H9 (cell line): ENCODE data around the gene NEB. TPM values are rescaled to one million over a fixed set of nuclear protein-coding genes. Genes with fewer than 3 reads are reported as not detected.

Experiments used
- DNase-seq: peaks from one replicate; pipeline ENCODE4 v3.0.0-alpha.2; 2017
- H2AFZ ChIP-seq: one replicate; pipeline ENCODE4 v1.6.1; 2013; ENCODE audit warnings: mild to moderate bottlenecking, low read length, control low read depth, moderate library complexity
- H2AK5ac ChIP-seq: 2 replicates; pipeline ENCODE4 v1.6.1; 2013; ENCODE audit warnings: low read length, control low read depth, mixed read lengths; ENCODE audit not compliant: insufficient read length
- H2BK120ac ChIP-seq: one replicate; pipeline ENCODE4 v1.6.1; 2013; ENCODE audit warnings: low read depth, mild to moderate bottlenecking, low read length, control low read depth, inconsistent platforms; ENCODE audit not compliant: poor library complexity, severe bottlenecking
- H2BK12ac ChIP-seq: 2 replicates; pipeline ENCODE4 v1.6.1; 2013; ENCODE audit warnings: low read length, control low read depth, mixed read lengths, low read depth; ENCODE audit not compliant: insufficient read length
- H2BK15ac ChIP-seq: 2 replicates; pipeline ENCODE4 v1.6.1; 2013; ENCODE audit warnings: low read depth, low read length, control low read depth
- H2BK20ac ChIP-seq: one replicate; pipeline ENCODE4 v1.6.1; 2013; ENCODE audit warnings: low read depth, mild to moderate bottlenecking, low read length, control low read depth, inconsistent platforms; ENCODE audit not compliant: poor library complexity, severe bottlenecking
- H2BK5ac ChIP-seq: 2 replicates; pipeline ENCODE4 v1.6.1; 2013; ENCODE audit warnings: low read length, control low read depth, mixed read lengths; ENCODE audit not compliant: insufficient read length
- H3K14ac ChIP-seq: 2 replicates; pipeline ENCODE4 v1.6.1; 2013; ENCODE audit warnings: low read length, control low read depth; ENCODE audit not compliant: insufficient read depth
- H3K18ac ChIP-seq: 2 replicates; pipeline ENCODE4 v1.6.1; 2013; ENCODE audit warnings: low read depth, mild to moderate bottlenecking, mixed read lengths, low read length, control low read depth; ENCODE audit not compliant: insufficient read length
- H3K23ac ChIP-seq: 2 replicates; pipeline ENCODE4 v1.6.1; 2013; ENCODE audit warnings: low read length, control low read depth, mixed read lengths, low read depth; ENCODE audit not compliant: insufficient read length
- H3K23me2 ChIP-seq: 2 replicates; pipeline ENCODE4 v1.6.1; 2013; ENCODE audit warnings: low read depth, mild to moderate bottlenecking, mixed read lengths, low read length, control low read depth; ENCODE audit not compliant: insufficient read length, poor library complexity, severe bottlenecking
- H3K27ac ChIP-seq: 2 replicates; pipeline ENCODE4 v1.5.1; 2013; ENCODE audit warnings: low read length, control low read depth, mixed read lengths, low read depth; ENCODE audit not compliant: insufficient read length
- H3K27me3 ChIP-seq: 2 replicates; pipeline ENCODE4 v1.6.1; 2013; ENCODE audit warnings: low read length, control low read depth, inconsistent platforms; ENCODE audit not compliant: insufficient read depth
- H3K4ac ChIP-seq: 2 replicates; pipeline ENCODE4 v1.6.1; 2013; ENCODE audit warnings: low read depth, mild to moderate bottlenecking, control low read depth, inconsistent platforms, low read length, moderate library complexity
- H3K4me1 ChIP-seq: 2 replicates; pipeline ENCODE4 v1.6.1; 2013; ENCODE audit warnings: low read length, control low read depth, inconsistent platforms; ENCODE audit not compliant: insufficient read depth
- H3K4me2 ChIP-seq: 2 replicates; pipeline ENCODE4 v1.6.1; 2013; ENCODE audit warnings: low read length, control low read depth, mixed read lengths; ENCODE audit not compliant: insufficient read length, insufficient read depth
- H3K56ac ChIP-seq: 2 replicates; pipeline ENCODE4 v1.6.1; 2013; ENCODE audit warnings: low read depth, mild to moderate bottlenecking, mixed read lengths, low read length, control low read depth; ENCODE audit not compliant: insufficient read length
- H3K79me1 ChIP-seq: 2 replicates; pipeline ENCODE4 v1.6.1; 2013; ENCODE audit warnings: low read depth, mild to moderate bottlenecking, moderate library complexity, low read length, control low read depth, inconsistent platforms; ENCODE audit not compliant: insufficient read depth, poor library complexity, severe bottlenecking
- H3K79me2 ChIP-seq: 2 replicates; pipeline ENCODE4 v1.6.1; 2013; ENCODE audit warnings: low read length, control low read depth, inconsistent platforms; ENCODE audit not compliant: insufficient read depth
- H3K9ac ChIP-seq: 2 replicates; pipeline ENCODE4 v1.6.1; 2013; ENCODE audit warnings: low read length, control low read depth, mixed read lengths; ENCODE audit not compliant: insufficient read length; ENCODE audit errors: extremely low read depth
- H3K9me3 ChIP-seq: one replicate; pipeline ENCODE4 v1.6.1; 2013; ENCODE audit warnings: low read depth, low read length, inconsistent platforms; ENCODE audit not compliant: control insufficient read depth
- H3T11ph ChIP-seq: one replicate; pipeline ENCODE4 v1.6.1; 2013; ENCODE audit warnings: mild to moderate bottlenecking, low read length, control low read depth, inconsistent platforms
- H4K20me1 ChIP-seq: one replicate; pipeline ENCODE4 v1.6.1; 2013; ENCODE audit not compliant: control insufficient read depth, insufficient read length, insufficient read depth
- H4K5ac ChIP-seq: 2 replicates; pipeline ENCODE4 v1.6.1; 2013; ENCODE audit warnings: low read depth, mild to moderate bottlenecking, mixed read lengths, low read length, control low read depth; ENCODE audit not compliant: insufficient read length
- H4K8ac ChIP-seq: replicated peaks from 2 replicates; pipeline ENCODE4 v1.6.1; 2013; ENCODE audit warnings: low read length, control low read depth, mixed read lengths, low read depth; ENCODE audit not compliant: insufficient read length
- H4K91ac ChIP-seq: 2 replicates; pipeline ENCODE4 v1.6.1; 2013; ENCODE audit warnings: low read depth, mild to moderate bottlenecking, moderate library complexity, mixed read lengths, low read length, control low read depth; ENCODE audit not compliant: insufficient read length
- H3K27ac Mint-ChIP-seq, 3 experiments: 2 replicates in 2 of 3; 3 replicates in 1 of 3; pipeline ENCODE4 v1.8.0; 2020 to 2021; ENCODE audit warnings: mixed read lengths in 3 of 3, mild to moderate bottlenecking in 1 of 3, moderate library complexity in 1 of 3
- H3K27me3 Mint-ChIP-seq: 2 replicates; pipeline ENCODE4 v1.8.0; 2021; ENCODE audit warnings: low read depth, mild to moderate bottlenecking, moderate library complexity, mixed read lengths
- H3K36me3 Mint-ChIP-seq, 3 experiments: 2 replicates in 2 of 3; 3 replicates in 1 of 3; pipeline ENCODE4 v1.8.0; 2020 to 2021; ENCODE audit warnings: low read depth in 3 of 3, mixed read lengths in 3 of 3; ENCODE audit not compliant: insufficient read depth in 1 of 3
- H3K4me1 Mint-ChIP-seq, 2 experiments: 2 replicates each; pipeline ENCODE4 v1.8.0; 2020; ENCODE audit warnings: mixed read lengths in 2 of 2
- H3K4me3 Mint-ChIP-seq, 2 experiments: 2 replicates in 1 of 2; 3 replicates in 1 of 2; pipeline ENCODE4 v1.8.0; 2020 to 2021; ENCODE audit warnings: mild to moderate bottlenecking in 2 of 2, mixed read lengths in 2 of 2, moderate library complexity in 1 of 2
- H3K9me3 Mint-ChIP-seq, 2 experiments: 2 replicates in 1 of 2; 3 replicates in 1 of 2; pipeline ENCODE4 v1.8.0; 2020; ENCODE audit warnings: mild to moderate bottlenecking in 2 of 2, mixed read lengths in 2 of 2, moderate library complexity in 1 of 2
- CTCF ChIP-seq: fragments of 200-600 bp; sonication (generic); conservative IDR thresholded peaks from 3 replicates; pipeline ENCODE4 v1.8.0; 2021; ENCODE audit warnings: antibody characterized with exemption, mild to moderate bottlenecking
- WGBS: extraction: QIAGEN DNeasy Blood & Tissue Kit; methylation state at CpG from one replicate; pipeline ENCODE4 v1.1.7; 2013; ENCODE audit warnings: missing lambda C conversion rate, low lambda C conversion rate, mixed read lengths; ENCODE audit not compliant: insufficient read length; ENCODE audit errors: extremely low coverage; 5-methylcytosine and 5-hydroxymethylcytosine counted together
- total RNA-seq: library from RNA; stranded (reverse); gene quantifications from 2 replicates; pipeline ENCODE4 v1.2.1, GENCODE V29; 2021

The NEB gene
- total RNA-seq, 1 experiment from 2014 or later, result 0.98 TPM

- no peak overlapping the region for H3K4me2 ChIP-seq
- H3K27me3 ChIP-seq, result no peaks in the 10 kb centered on the region
- H3K79me2 ChIP-seq, result no peaks in the 10 kb centered on the region
- no peak overlapping the region for H4K8ac ChIP-seq
- TF ChIP-seq CTCF, result no peak
- H3K14ac ChIP-seq, result no peak overlapping the region
- no peak overlapping the region for H2BK15ac ChIP-seq
- no peak overlapping the region for H3K27ac ChIP-seq
- H3K9me3 Mint-ChIP-seq, result no peaks in the 10 kb centered on the region
- H4K20me1 ChIP-seq, result no peaks in the 10 kb centered on the region
- no peaks in the 10 kb centered on the region for H3K27me3 Mint-ChIP-seq
- no peak overlapping the region for H3K4ac ChIP-seq
- H3K56ac ChIP-seq, result no peak overlapping the region
- H2AK5ac ChIP-seq, result no peak overlapping the region
- H3K4me1 ChIP-seq, result peaks cover 3% of the 10 kb centered on the region; the same call in 1 of the 2 replicates
- H2BK12ac ChIP-seq, result no peak overlapping the region
- no peaks in the 10 kb centered on the region for H3K9me3 ChIP-seq
- no peak overlapping the region for H3K4me3 Mint-ChIP-seq
- H3K36me3 Mint-ChIP-seq, result no peaks in the 10 kb centered on the region
- H2BK120ac ChIP-seq, result no peak overlapping the region
- H3K23ac ChIP-seq, result no peak overlapping the region
- H3K9ac ChIP-seq, result no peak overlapping the region
- no peaks in the 10 kb centered on the region for H3K23me2 ChIP-seq
- H2AFZ ChIP-seq, result no peak overlapping the region
- no peak for DNase-seq
- H2BK5ac ChIP-seq, result no peak overlapping the region
- no peak overlapping the region for H3K18ac ChIP-seq
- no CpG with 5 or more reads among the region's 3 CpGs for WGBS
- H2BK20ac ChIP-seq, result no peak overlapping the region
- H3K27ac Mint-ChIP-seq, result no peak overlapping the region
- no peaks in the 10 kb centered on the region for H3K79me1 ChIP-seq
- no peak overlapping the region for H4K5ac ChIP-seq
- H3K4me1 Mint-ChIP-seq, result peaks cover 10 to 11% of the 10 kb centered on the region in 2 experiments
- no peak overlapping the region for H4K91ac ChIP-seq
- H3T11ph ChIP-seq, result no peak overlapping the region
Measured at GRCh38 chr2:151518802-151519201, 215.5 kb downstream of the NEB start.
